Neutrophil (primary cell): ENCODE results near the gene SMIM5.

Source experiments
- H3K27ac ChIP-seq: fragments of 200-600 bp; sonication (generic); 2 replicates; pipeline ENCODE4 v1.5.1; 2016; ENCODE audit warnings: mild to moderate bottlenecking, moderate library complexity
- H3K27me3 ChIP-seq: fragments of 200-600 bp; sonication (generic); 2 replicates; pipeline ENCODE4 v1.6.0; 2016; ENCODE audit warnings: mild to moderate bottlenecking
- H3K36me3 ChIP-seq: fragments of 200-600 bp; sonication (generic); 2 replicates; pipeline ENCODE4 v1.5.1; 2017
- H3K4me1 ChIP-seq, 2 experiments: fragments of 200-600 bp in 1 of 2; sonication (generic) in 1 of 2; 1 replicate in 1 of 2; 2 replicates in 1 of 2; pipeline versions ENCODE4 v1.5.1 to v1.6.1; 2013 to 2016; ENCODE audit warnings: low read depth in 1 of 2, low read length in 1 of 2, mild to moderate bottlenecking in 1 of 2, moderate library complexity in 1 of 2; ENCODE audit not compliant: control insufficient read depth in 1 of 2, insufficient read depth in 1 of 2
- H3K4me3 ChIP-seq, 2 experiments: fragments of 200-600 bp in 1 of 2; sonication (generic) in 1 of 2; 1 replicate in 1 of 2; 2 replicates in 1 of 2; pipeline ENCODE4 v1.5.1; 2013 to 2016; ENCODE audit warnings: low read depth in 1 of 2, low read length in 1 of 2, mild to moderate bottlenecking in 1 of 2, moderate library complexity in 1 of 2
- H3K9me3 ChIP-seq: fragments of 200-600 bp; sonication (generic); 2 replicates; pipeline ENCODE4 v1.5.1; 2016
- CTCF ChIP-seq: fragments of 200-600 bp; sonication (generic); IDR thresholded peaks from 2 replicates; pipeline ENCODE4 v1.5.1; 2016; ENCODE audit warnings: antibody characterized with exemption

The SMIM5 gene

GRCh38 chr17:75629157-75629556, 4.1 kb upstream of the SMIM5 start:
- no peak for TF ChIP-seq CTCF
- H3K27ac ChIP-seq, result no peak overlapping the region
- peaks cover 66% of the 10 kb centered on the region for H3K36me3 ChIP-seq
- no peak overlapping the region for H3K4me3 ChIP-seq
- H3K9me3 ChIP-seq, result no peaks in the 10 kb centered on the region
- peaks cover 5% of the 10 kb centered on the region for H3K27me3 ChIP-seq
- peaks cover 4 to 13% of the 10 kb centered on the region in 2 experiments for H3K4me1 ChIP-seq

- peaks cover 4 to 13% of the 10 kb centered on the region in 2 experiments for H3K4me1 ChIP-seq
- H3K4me3 ChIP-seq, result no peak overlapping the region
- H3K9me3 ChIP-seq, result no peaks in the 10 kb centered on the region
- peaks cover 6% of the 10 kb centered on the region for H3K27me3 ChIP-seq
- H3K36me3 ChIP-seq, result peaks cover 54% of the 10 kb centered on the region
- no peak overlapping the region for H3K27ac ChIP-seq
- no peak for TF ChIP-seq CTCF
Measured at GRCh38 chr17:75630071-75630917, 2.9 kb upstream of the SMIM5 start.

GRCh38 chr17:75631353-75631752, 1.9 kb upstream of the SMIM5 start:
- TF ChIP-seq CTCF, result no peak
- Histone ChIP-seq H3K27ac (no peak overlapping the region), H3K9me3 (no peaks in the 10 kb centered on the region), H3K27me3 (peaks cover 11% of the 10 kb centered on the region), H3K36me3 (peaks cover 44% of the 10 kb centered on the region), H3K4me1 (peaks cover 4 to 13% of the 10 kb centered on the region in 2 experiments), H3K4me3 (no peak overlapping the region)

GRCh38 chr17:75632428-75632827, 806 bp upstream of the SMIM5 start:
- no peaks in the 10 kb centered on the region for H3K9me3 ChIP-seq
- no peak for TF ChIP-seq CTCF
- peaks cover 4 to 13% of the 10 kb centered on the region in 2 experiments for H3K4me1 ChIP-seq
- H3K36me3 ChIP-seq, result peaks cover 33% of the 10 kb centered on the region
- H3K27me3 ChIP-seq, result peaks cover 11% of the 10 kb centered on the region
- no peak overlapping the region for H3K27ac ChIP-seq
- no peak overlapping the region for H3K4me3 ChIP-seq

- TF ChIP-seq CTCF, result no peak
Measured at GRCh38 chr17:75633486-75634375, 497 bp downstream of the SMIM5 start.

More at GRCh38 chr17:75633486-75634375, 497 bp downstream of the SMIM5 start:
- peaks cover 20% of the 10 kb centered on the region for H3K36me3 ChIP-seq
- no peak overlapping the region for H3K4me3 ChIP-seq
- peaks cover 11% of the 10 kb centered on the region for H3K27me3 ChIP-seq
- no peaks in the 10 kb centered on the region for H3K9me3 ChIP-seq
- peaks cover 4 to 13% of the 10 kb centered on the region in 2 experiments for H3K4me1 ChIP-seq
- no peak overlapping the region for H3K27ac ChIP-seq
